HG03520 (cell line): ENCODE data around the gene ATP7B.
"Not testable (repeated sequence)": the region's sequence is repeated elsewhere in the genome, so short reads cannot be mapped to it uniquely, and the experiment has no call there.

Experiments
- ATAC-seq: cut with Tn5 transposase; IDR thresholded peaks from one replicate; pipeline ENCODE4 v1.9.1; 2021; ENCODE audit warnings: mild to moderate bottlenecking, moderate library complexity; ENCODE audit not compliant: unreplicated experiment

ATP7B gene

DNA sequence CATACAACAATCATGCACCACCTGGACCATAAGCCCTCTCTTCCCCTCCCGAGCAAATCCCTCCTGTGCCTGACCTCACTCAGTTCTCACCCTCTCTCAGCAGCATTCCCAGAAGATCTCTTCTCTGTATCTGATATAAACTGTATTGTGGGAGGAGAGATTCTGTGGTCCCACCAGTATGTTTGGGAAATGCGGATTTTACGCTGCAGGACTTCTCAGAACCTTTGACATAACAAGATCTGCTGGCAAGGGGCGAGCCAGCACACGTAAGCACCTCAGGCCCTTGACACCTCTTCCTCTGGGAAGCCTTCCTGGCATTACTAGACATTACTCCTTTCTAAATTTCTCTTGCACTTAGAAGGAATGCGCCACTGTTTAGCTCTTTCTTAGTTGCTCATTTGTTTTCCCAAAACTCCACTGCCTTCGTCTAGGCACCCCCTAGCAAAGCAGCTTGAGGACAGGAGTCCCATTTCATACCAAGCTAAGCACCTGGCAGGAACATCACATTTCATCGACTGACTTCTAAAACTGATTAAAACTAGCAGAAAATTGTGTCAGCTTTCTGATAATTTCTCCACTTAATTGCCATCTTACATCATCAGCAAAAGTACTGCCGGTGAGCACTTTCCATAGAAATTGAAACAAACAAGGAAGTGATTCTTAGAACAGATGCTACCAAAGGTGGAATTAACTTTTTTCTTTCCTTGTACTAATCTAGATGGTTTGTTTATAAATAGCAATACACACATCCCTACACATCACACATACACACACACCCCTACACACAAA is 86.3 kb downstream of the ATP7B start:
- ATAC-seq = no peak

DNA sequence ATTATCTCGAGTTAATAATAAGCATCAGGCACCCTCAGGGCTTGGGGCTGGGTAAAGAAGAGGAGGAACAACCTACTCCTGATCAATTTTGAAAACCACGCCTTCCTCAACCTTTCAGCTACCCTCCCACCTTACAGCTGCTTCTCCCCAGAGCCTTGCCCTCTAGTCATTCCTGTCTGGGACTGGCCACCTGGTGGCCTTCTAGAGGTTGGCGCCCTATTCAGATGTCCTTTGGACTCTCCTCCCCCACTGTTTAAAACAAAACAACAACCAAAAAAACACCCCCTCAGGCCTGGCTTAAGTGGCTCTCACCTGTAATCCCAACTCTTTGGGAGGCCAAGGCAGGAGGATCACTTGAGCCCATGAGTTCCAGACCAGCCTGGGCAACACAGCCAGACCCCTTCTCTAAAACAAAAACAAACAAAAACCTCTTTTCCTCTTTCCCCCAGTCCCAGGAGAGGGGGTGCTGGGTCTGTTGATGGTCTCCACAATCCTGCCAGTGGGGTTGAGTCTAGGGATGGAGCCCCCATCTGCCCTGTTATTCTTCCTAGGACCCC is 87.2 kb downstream of the ATP7B start:
- no peak for ATAC-seq

DNA sequence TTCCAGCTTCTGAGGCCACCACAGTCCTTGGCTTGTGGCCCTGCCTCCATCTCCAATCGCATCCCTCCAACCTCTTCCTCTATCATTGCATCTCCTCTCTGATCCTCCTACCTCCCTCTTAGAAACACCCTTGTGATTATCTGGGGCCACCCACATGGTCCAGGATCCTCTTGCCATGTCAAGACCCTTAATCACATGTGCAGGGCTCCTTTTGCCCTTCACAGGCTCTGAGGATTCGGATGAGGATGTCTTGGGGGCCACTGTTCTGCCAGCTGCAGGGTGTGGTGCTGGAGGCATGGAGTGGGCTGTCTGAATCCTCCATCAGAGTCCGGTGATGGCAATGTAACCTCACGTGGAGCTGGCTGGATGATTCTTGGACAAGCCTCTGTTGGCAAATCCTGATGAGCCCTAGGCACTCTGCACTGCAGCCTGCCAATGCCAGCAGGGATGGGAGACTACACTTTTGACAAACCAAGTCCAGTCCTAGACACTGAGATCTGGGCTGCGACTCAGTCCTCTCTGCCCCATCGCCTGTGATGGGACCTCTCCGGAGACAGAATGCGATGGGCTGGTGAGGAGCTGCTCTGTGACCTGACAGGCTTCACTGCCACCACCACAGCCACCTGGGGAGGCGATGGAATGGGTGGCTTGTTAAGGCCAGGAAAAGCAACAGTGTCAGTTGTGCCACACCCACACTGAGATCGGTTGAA is 88.3 kb downstream of the ATP7B start:
- no peak for ATAC-seq

DNA sequence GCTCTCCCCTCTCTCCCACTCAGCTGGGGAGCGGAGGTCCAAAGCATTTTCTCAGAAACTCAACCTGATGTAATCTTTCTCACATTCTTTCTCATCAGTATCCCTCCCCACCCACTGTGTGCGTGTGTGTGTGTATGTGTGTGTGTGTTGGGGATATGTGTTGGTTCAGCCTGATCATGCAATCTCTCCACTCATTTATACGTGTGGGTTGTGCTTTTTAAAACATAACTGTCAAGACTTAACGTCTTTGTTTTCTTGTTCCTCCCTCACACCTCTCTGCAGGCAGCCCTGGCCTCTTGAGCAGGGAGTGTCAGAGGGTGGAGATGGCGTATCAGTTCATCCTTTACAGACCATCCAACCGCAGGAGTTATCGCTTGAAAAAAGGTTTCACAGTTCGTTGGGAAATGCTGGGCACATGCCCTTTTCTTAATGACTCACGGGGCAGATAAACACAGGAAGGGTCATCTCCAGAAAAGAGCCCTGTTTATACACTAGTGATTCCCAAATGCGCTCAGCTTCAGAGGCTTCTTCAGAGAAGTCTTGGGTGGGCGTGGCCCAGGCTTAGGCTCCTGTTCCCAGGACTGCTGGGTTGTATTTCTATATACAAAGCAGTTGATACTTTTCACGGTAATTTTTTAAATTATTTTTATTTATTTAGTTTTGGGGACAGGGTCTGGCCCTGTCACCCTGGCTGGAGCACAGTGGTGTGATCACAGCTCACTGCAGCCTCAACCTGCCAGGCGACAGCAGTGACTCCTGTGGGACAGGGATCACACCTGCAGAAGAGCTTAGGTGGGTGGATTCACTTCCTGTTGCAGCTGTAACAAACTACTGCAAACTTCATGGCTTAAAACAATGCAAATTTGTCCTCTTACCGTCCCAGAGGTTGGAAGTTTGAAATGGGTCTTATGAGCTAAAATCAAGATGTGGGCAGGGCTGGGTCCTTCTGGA is 89.2 kb downstream of the ATP7B start:
- ATAC-seq = no peak

DNA sequence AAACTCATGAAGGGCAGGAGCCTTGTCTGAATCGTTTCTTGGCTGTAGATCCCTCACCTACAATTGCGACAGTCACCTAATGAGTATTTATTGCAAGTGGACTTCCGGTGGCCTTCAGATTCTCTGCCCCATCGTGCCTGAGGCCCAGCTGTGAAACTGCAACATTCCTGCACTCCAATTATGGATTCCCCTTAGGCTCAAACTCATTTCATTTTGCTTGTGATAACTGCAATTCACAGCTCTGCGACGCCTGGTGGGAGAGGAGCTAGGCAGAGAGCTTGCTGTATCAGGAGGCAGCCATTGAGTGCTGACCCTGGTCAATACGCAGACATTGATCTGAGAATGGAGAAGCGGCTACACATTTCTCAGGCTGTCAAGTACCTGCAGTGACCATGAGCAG is 90.5 kb downstream of the ATP7B start:
- no peak for ATAC-seq

DNA sequence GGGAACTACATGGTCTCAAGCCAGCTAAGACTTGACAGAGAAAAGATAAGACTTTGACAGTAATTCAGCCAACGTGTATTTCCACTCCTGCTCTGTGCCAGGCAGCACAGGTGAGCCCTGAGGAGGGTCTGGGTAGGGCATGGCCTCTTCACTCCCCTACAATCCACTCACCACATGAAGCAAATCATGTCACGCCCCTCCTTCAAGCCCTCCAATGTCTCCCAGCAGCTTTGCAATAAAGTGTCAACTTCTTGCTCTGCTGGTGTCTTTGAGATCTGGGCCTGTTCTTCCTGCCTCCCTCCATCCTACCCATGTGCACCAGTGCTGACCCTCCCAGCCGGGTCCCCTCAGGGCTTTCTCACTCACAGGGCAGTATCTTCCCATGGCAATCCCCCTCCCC is 91.0 kb downstream of the ATP7B start:
- no peak for ATAC-seq

DNA sequence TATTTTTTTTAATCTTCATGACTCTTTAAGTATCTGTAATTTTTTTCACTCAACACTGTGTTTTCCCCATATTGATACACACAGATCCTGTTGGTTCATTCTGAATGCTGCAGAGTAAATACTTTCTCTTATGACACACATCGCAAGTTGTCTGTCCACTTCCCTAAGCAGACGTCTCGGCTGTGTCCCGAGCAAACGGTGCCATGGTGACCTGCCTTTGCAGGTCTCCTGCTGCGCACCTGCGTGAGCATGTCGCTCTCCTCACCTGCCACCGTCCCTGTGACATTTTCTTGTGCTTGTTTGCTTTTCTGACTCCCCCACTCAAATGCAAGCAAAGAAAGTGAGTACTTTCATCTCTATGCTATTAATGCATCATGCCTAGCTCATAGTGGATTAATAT is 91.7 kb downstream of the ATP7B start:
- ATAC-seq = no peak

DNA sequence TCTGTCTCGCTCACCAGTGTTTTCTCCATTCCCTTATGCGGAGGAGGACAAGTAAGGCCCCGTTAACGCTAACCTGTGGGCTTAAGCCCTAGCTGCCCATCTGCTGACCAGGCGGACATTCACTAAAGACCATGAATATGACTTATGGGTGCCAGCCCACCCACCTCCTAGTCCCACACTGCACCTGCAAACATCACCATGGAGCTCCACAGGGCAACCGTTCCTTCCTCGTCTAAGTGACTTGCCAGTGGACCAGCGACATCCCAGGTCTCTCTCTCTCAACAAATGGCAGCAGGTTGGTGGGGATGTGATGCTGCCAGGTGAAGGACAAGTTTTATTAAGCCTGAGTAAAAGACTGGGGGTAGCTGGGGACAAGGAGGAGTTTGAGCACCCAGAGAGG is 94.3 kb downstream of the ATP7B start:
- no peak for ATAC-seq

DNA sequence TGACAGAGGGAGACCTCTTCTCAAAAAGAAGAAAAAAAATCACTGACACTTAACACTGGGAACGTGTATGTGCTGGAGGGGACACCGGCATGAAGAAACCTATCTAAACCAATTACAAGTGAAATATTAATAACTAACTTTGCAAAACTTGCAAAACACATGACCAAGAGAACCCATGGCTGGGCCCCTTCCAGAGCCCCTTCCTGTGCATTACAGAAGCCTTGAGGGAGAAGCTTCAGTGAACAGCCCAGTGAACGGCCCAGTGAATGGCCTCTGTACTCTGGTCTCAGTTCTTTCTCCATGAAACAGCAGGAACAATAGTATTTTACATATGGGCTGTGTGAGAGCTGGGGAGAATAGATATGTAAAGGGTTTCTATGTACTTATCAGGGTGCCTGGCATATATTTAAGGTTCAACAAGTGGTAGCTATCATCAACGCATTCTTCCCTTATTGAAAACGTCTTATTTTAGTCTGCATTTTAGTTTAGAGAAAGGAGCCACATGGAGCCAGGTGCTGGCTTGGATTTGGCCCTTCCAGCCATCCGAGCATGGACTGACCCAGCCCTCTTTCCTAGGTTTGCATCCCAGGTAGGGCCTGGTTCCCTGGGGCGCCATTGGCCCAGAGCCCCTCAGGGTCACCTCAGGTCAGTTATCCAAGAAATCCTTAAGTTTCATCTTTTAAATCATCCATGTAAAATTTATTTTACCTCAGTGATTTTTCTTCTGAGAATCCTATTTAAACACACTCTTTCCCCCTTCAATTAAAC is 95.0 kb downstream of the ATP7B start:
- no peak for ATAC-seq

DNA sequence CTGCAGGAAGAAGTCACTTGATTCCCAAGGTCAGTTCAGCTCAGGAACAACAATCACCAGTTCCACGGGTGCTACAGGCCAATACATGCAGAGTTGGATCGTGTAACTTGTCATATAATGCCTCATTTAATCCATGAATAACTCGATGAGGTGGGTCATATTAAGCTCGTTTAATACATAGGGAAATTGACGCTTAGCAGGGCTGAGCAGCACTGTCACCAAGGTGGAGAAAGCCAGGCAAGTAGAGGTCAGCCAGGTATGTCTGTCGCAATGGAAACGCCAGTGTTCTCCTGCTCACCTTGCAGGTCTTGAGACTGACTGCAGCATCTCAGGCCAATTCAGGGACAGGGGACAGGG is 97.1 kb downstream of the ATP7B start:
- no peak for ATAC-seq

DNA sequence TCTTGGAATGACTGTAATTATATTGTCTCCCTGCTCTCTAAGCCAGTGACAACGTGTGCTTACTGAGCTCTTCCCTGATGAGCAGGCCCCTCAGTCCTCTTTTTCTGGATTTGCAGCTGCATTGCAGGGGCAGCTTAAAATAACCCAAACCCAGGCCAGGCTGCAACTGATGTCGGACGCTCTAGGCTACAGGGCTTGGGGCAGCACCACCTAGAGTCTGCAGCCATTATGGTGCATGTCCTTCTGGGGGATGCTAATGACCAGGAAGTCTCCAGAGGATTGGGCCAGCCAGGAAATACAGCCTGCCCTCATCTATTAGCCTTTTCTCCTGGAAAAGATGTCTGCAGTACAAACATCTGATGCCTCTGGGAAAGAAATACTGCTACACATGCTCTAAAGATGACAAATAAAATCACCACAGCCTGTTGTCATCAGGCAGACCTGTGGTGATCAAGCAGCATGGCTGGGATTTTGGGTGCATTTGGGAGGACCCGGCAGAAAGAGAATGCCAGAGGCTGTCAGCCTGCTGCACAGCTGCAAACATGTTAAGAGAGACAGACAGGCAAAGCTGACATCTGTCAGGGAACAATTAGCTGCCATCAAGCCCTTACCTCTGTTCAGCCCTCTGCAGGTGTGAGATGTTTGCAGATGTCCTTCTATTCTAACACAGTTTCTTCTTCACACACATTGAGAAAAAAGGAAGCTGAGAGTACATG is 97.7 kb downstream of the ATP7B start:
- no peak for ATAC-seq

DNA sequence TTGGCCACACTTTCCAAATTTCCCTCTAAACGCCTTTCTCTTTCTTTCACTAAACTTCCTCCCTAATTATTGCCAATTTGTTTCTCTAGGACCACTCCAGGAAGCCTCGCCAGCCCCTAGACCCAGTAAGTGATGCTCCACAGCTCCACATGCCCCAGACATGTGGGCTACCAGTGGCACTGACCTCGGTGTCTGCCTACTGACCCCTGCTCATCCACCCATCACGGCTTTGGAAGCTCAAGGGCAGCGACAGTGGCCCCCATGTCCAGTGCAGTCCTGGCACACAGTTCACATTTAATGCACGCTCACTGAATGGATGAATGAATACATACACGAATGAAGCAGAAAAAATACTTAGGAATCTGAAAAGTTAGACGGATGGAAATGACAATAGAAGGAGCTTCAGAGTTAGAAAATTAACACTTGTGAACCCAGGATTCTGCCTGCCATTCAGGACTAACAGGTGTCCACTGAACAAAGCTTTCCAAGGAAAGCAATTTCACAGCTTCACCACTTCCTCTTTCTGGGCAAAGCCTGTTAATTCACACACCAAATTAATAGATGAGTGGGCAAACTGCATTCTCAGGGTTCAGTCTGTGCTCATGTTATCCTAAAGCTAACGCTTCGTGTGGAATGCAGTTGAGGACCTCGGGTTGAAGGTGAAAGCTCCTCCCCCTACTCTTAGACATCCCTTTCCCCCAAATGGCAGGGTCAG is 98.6 kb downstream of the ATP7B start:
- ATAC-seq = no peak

DNA sequence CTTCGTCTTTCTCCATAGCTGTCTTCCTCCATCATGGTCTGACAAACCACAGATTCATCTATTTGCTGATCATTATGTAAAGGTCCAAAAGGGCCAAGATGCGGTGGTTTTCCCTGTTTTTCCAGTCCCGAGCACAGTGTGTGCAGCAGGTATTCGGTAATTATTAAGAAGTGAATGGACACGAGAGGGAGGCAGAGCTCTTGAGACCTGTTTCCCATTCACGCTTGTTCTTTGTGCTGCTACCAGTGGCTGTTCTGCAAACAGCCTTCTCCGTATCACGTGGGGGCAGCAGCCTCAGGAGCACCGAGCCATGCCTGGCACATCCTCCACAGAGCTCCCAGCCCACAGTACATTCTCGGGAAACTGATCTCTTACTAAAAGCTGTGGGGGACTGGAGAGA is 99.2 kb downstream of the ATP7B start:
- no peak for ATAC-seq

DNA sequence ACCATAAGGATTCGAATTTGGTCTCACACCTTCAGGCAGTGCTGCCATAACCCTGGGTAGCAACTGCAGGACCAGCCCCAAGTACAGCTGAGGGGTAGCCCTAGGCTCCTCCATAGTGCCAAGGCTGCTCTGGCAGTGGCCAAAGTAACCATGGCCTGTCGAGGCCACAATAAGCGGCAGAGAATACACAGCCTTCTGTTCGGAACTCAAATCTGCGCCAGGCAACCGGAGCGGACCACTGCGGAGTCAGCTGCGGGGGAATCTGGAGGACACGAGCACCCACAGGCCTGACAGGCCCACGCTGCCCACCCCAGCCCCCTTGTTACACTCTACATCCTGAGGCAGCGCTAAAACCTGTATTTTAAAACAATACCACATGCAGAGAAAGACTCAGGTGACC is 100.7 kb downstream of the ATP7B start:
- no peak for ATAC-seq

DNA sequence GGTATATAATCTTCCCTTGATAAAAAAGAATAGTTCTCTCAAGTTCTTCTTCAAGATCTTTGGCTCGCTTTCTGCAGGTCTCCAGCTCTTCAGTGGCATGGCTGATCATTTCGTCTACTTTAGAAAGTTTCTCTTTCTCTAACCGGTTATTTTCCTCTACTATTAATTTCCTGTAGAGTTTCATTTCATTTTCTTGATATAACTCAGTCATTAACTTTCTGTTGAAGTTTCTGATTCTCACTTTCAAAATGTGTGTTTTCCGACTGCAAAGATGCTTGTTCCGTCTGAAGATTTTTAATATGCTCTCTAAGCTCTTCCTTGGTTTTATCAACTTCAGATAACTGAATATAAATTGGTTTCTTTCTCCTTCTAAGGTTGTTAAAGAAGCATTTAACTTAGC is 102.0 kb downstream of the ATP7B start:
- not testable (repeated sequence) for ATAC-seq

DNA sequence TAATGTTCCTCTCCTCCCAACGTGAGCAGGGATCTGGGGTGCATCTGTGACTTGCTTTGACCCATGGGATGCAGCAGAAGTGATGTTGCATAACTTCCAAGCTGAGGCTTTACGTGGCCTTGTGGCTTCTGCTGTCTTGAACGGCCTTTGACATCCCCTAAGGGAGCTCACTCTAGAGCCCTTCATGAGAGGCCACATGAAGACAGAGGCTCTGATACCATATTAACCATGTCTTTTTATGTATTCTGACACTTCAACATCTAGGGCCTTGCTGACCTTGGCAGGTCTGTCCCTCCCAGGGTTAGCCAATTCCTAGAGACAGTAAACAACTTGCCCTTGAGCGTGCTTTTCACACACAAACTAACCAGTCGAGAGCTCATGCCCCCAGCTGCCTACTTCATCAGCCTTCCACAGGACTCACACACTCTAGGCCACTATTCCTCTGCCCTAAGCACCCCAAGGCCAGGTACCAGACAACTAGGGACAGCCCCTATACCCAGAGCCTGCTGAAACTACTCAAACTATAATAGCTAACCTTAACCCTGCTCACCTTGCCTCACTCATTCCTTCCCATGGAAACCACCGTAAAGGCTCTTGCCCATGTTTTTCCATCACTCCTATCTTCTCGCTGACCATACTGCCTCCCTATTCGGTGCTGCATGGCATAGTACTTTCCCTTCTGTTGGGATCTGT is 104.1 kb downstream of the ATP7B start:
- ATAC-seq = no peak

DNA sequence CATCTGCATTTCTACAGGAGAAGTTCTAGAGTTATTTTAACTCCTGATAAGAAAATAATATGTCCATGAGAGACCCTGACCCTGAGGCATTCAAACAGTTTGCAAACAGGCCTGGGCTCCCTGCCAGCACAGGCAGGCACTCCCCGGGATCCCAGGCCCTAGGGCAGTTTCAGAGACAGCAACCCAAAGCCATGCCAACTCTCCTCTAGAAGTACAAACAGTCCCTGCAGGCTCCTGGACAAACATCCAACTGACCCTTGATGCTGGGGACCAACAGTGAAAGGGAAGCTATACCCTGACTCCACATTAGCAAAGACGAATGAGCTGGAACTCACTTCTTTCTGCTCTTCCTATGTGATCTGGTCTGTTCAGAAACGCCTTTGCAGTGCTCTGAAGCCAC is 104.7 kb downstream of the ATP7B start:
- ATAC-seq = no peak

DNA sequence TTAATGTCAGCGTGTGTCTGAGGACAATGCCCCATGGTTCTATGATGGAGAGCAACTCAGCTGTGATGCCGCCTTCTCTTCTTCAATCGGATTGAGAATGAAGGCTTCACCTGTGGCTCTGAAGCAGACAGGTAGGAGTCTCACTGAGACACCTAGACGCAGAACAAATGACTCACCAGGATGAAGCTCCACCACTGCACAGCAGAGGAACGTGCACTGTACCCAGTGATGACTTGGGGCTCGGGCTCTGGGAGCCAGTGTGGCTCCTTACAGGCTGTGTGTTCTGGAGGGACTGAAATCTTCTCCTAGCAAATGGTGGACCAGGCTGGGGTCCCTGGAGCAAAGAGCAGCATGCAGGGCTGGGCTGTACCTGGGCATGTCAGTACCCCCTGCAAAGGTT is 105.5 kb downstream of the ATP7B start:
- no peak for ATAC-seq

DNA sequence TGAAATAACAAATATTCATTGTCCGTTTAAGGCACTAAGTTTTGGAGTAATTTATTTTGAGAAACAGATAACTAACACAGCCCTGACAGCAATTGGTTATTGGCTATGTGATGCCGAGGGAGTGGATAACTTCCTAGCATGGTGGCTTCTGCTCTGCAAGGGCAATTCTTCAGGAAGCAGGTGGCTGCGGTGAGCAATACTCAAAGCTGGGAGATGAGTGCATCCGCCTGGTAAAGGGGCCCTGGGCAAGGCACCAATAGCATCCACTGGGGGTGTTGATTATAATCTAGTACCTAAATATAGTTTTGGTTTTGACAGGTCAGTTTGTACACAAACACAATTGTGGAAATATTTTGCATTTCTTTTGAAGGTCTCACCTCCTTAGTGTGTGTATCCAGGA is 108.5 kb downstream of the ATP7B start:
- ATAC-seq = no peak
